Measurements from ENCODE around the gene HEPN1. TPM values are rescaled to one million over a fixed set of nuclear protein-coding genes. Genes with fewer than 3 reads are reported as not detected.
A peak's percentile ranks its signal among the peaks of the same experiment; 100 is the strongest.

The HEPN1 gene
- total and polyA plus RNA-seq, 10 of the 15 experiments (the other 5 are each of a cell fraction or from before 2014, with no cell fraction given), result not detected

- Histone ChIP-seq H3K27me3 (replicated peaks in 1 of 2; ENCODE audit: control insufficient read depth in 2 of 2, insufficient read depth in 2 of 2, low read length in 1 of 2) (no peaks in the 10 kb centered on the region), H4K20me1 (ENCODE audit: control insufficient read depth, insufficient read depth) (no peaks in the 10 kb centered on the region), H3K9ac (ENCODE audit: control insufficient read depth, insufficient read depth, low read length) (peak within 1 kb of the TSS; percentile 81), H3K79me2 (ENCODE audit: control insufficient read depth, insufficient read depth, low read length) (no peaks in the 10 kb centered on the region), H3K9me3 (replicated peaks; ENCODE audit: control insufficient read depth, insufficient read depth, low read length) (no peaks in the 10 kb centered on the region), H3K27ac (ENCODE audit: control insufficient read depth, insufficient read depth) (peak within 1 kb of the TSS; percentile 54), H3K4me1 (ENCODE audit: control insufficient read depth, insufficient read depth, low read length) (no peaks in the 10 kb centered on the region; the same call in 1 of the 2 replicates), H3K4me2 (ENCODE audit: control insufficient read depth, insufficient read depth) (peak within 1 kb of the TSS; percentile 77), H3K36me3 (ENCODE audit: control insufficient read depth in 2 of 2, insufficient read depth in 2 of 2, low read length in 1 of 2) (no peaks in the 10 kb centered on the region), H2AFZ (ENCODE audit: control insufficient read depth, low read depth, low read length) (peak within 1 kb of the TSS; percentile 95), H3K4me3 (peak within 1 kb of the TSS; percentile 79)
- DNase-seq (ENCODE audit: low read depth, low spot score), result peak; percentile 87
- in situ Hi-C loops (cut with MboI), result loop anchor here (10.0 to 25.0 kb wide), 2 partner anchors 191 to 933 kb away; partner anchors contain the start of gene HYLS1
- peak; percentile 99 for ATAC-seq
- ChIA-PET CTCF (interaction anchor here (0.5 to 2.8 kb wide), 11 partner anchors 12 to 195 kb away, joined by 3 to 17 read pairs (median 4); no protein-coding TSS in a partner anchor), POLR2A (interaction anchor here (0.6 to 1.8 kb wide), 16 partner anchors 9 to 598 kb away, joined by 3 to 12 read pairs (median 4); partner anchors contain the start of genes SLC37A2 and TMEM218), RAD21 (ENCODE audit: unreplicated experiment) (interaction anchor here (0.9 to 1.8 kb wide), 8 partner anchors 117 to 280 kb away, joined by 3 to 8 read pairs (median 4); partner anchors contain the start of genes SIAE, SPA17 and TMEM218), SMC1A (ENCODE audit: uncharacterized antibody, unreplicated experiment) (interaction anchor here (1.0 to 1.8 kb wide), 14 partner anchors 9 to 616 kb away, joined by 3 to 9 read pairs (median 4); partner anchors contain the start of genes SLC37A2 and TMEM218)
- WGBS (ENCODE audit: insufficient coverage, insufficient replicate concordance, low lambda C conversion rate, missing lambda C conversion rate), result 1% methylated on average over 54 of the region's 54 CpGs
- BruUV-seq (replicated peaks), result no TSS peak
- intact Hi-C loops (cut with micrococcal nuclease; ENCODE audit: unreplicated experiment), result loop anchor here (2.0 kb wide), 1 partner anchor 119 kb away; no protein-coding TSS in a partner anchor
- FAIRE-seq, result peak; percentile 89
- TF ChIP-seq BRCA1 (IDR thresholded peaks at IDR 0.05; ENCODE audit: low read depth, low read length) (no peak), SIX5 (IDR thresholded peaks at IDR 0.05; ENCODE audit: low read depth, low read length, severe bottlenecking) (no peak), ASH2L (IDR thresholded peaks at IDR 0.05; ENCODE audit: borderline replicate concordance, low read depth) (no peak; the same call in 1 of the 2 replicates), SKIL (IDR thresholded peaks at IDR 0.05; ENCODE audit: low read depth, poor library complexity, severe bottlenecking) (no peak), E2F4 (IDR thresholded peaks at IDR 0.05; ENCODE audit: low read depth, low read length) (peak; percentile 60; the same call in 1 of the 2 replicates), JUND (IDR thresholded peaks at IDR 0.05; ENCODE audit: low read depth, low read length) (no peak), POU2F2 (IDR thresholded peaks at IDR 0.05; ENCODE audit: borderline replicate concordance, low read depth, low read length) (peak; percentile 87), ETV6 (conservative IDR thresholded peaks at IDR 0.05 in 1 of 2, IDR thresholded peaks at IDR 0.05 in 1 of 2; ENCODE audit: borderline replicate concordance in 1 of 2, low read depth in 1 of 2) (0 out of 4 replicates have a peak, but pooled peaks of 1 of the 2 experiments have one; percentile 44), ZNF207 (IDR thresholded peaks at IDR 0.05; ENCODE audit: borderline replicate concordance) (no peak), EZH2 (IDR thresholded peaks at IDR 0.05; ENCODE audit: borderline replicate concordance, control insufficient read depth, low read depth, low read length) (no peak), ZBTB11 (CRISPR knock-in tag; IDR thresholded peaks at IDR 0.05) (no peak), KDM1A (IDR thresholded peaks at IDR 0.05; ENCODE audit: borderline replicate concordance) (no peak), TCF12 (IDR thresholded peaks at IDR 0.05; ENCODE audit: low read depth, low read length) (no peak), POLR2A (IDR thresholded peaks at IDR 0.05; ENCODE audit: low read depth, low read length) (peak; percentile 99), SP1 (IDR thresholded peaks at IDR 0.05; ENCODE audit: low read depth, low read length) (peak; percentile 59)
Measured at GRCh38 chr11:124953753-124954589, 34.9 kb downstream of the HEPN1 start, which contains the start of gene CCDC15. TSS of gene CCDC15 (plus strand) at chr11:124954202. CDS start at chr11:124954733, 531 bp downstream.

Data from GM12878 (cell line).